Sigmoid colon (tissue), 7 donors: ENCODE data around the gene PNMA6E. TPM values are rescaled to one million over a fixed set of nuclear protein-coding genes. Genes with fewer than 3 reads are reported as not detected.

Experiments
- DNase-seq: peaks from one replicate; pipeline ENCODE4 v3.0.0-alpha.2; 2019
- H3K27ac ChIP-seq, 4 donors: fragments of 200-600 bp; sonication (generic); one replicate each; pipeline ENCODE4 v1.5.1; 2016 to 2019; ENCODE audit warnings: mild to moderate bottlenecking in 1 of 4
- H3K27me3 ChIP-seq, 3 donors: fragments of 200-600 bp; sonication (generic); one replicate each; pipeline ENCODE4 v1.5.1; 2019; ENCODE audit warnings: mild to moderate bottlenecking in 1 of 3
- H3K36me3 ChIP-seq, 4 donors: fragments of 200-600 bp; sonication (generic); one replicate each; pipeline ENCODE4 v1.5.1; 2016 to 2019
- H3K4me1 ChIP-seq, 4 donors: fragments of 200-600 bp; sonication (generic); one replicate each; pipeline ENCODE4 v1.5.1; 2017 to 2019
- H3K4me3 ChIP-seq, 4 donors: fragments of 200-600 bp; sonication (generic); one replicate each; pipeline ENCODE4 v1.5.1; 2017 to 2019; ENCODE audit warnings: mild to moderate bottlenecking in 2 of 4, moderate library complexity in 1 of 4
- H3K9me3 ChIP-seq, 4 donors: fragments of 200-600 bp in 3 of 4; sonication (generic) in 3 of 4; one replicate each; pipeline versions ENCODE4 v1.5.1 to v1.6.1; 2013 to 2019
- CTCF ChIP-seq, 4 experiments: fragments of 450-650 bp in 3 of 4; fragments of 200-600 bp in 1 of 4; IDR thresholded peaks; one replicate each; pipeline ENCODE4 v1.5.1; 2016 to 2019; ENCODE audit warnings: antibody characterized with exemption in 4 of 4, mild to moderate bottlenecking in 3 of 4, moderate library complexity in 2 of 4
- EP300 ChIP-seq, 4 donors: sonication (generic); formaldehyde crosslinking; IDR thresholded peaks; one replicate each; pipeline ENCODE4 v1.6.1; 2017; ENCODE audit warnings: antibody characterized with exemption in 4 of 4
- POLR2A ChIP-seq, 2 donors: fragments of 450-650 bp; IDR thresholded peaks; one replicate each; pipeline ENCODE4 v1.6.1; 2016; ENCODE audit warnings: antibody characterized with exemption in 2 of 2, mild to moderate bottlenecking in 2 of 2, moderate library complexity in 2 of 2
- POLR2AphosphoS5 ChIP-seq, 4 donors: sonication (generic); formaldehyde crosslinking; IDR thresholded peaks; one replicate each; pipeline ENCODE4 v1.6.1; 2017; ENCODE audit warnings: antibody characterized with exemption in 4 of 4
- WGBS, 2 donors: extraction: QIAGEN DNeasy Blood & Tissue Kit; methylation state at CpG; one replicate each; pipeline ENCODE4 v1.1.7; 2013; 5-methylcytosine and 5-hydroxymethylcytosine counted together
- intact Hi-C: fragments of 100-400 bp; cut with DNase I; formaldehyde crosslinking; loops from one replicate; pipeline ENCODE4 v1.15.1; 2023
- polyA plus RNA-seq, 3 donors: library from polyadenylated mRNA; stranded (reverse); fragments of 200-250 nt; gene quantifications; one replicate each; pipeline ENCODE4 v1.2.3, GENCODE V29; 2013
- total RNA-seq, 4 donors: library from RNA; depleted of rRNA; stranded (reverse); fragments of >200 nt; gene quantifications; one replicate each; pipeline ENCODE4 v1.1.0, GENCODE V29; 2016
- donor health status: healthy with polysubstance abuse.
- donor health status: Bipolar disorder and iron deficiency.
- donor health status: healthy.

The PNMA6E gene
- total and polyA plus RNA-seq, 7 donors = not detected

- Histone ChIP-seq H3K27me3 (no peaks in the 10 kb centered on the region), H3K9me3 (no peaks in the 10 kb centered on the region), H3K4me1 (peaks cover 0 to 14% (median 5%) of the 10 kb centered on the region in 4 donors), H3K27ac (no peak overlapping the region), H3K4me3 (no peak overlapping the region), H3K36me3 (no peaks in the 10 kb centered on the region)
- intact Hi-C loops = no loop called here
- no peak for DNase-seq
- TF ChIP-seq CTCF (IDR thresholded peaks at IDR 0.05) (no peak), POLR2A (IDR thresholded peaks at IDR 0.05) (no peak), EP300 (IDR thresholded peaks at IDR 0.05) (no peak), POLR2AphosphoS5 (IDR thresholded peaks at IDR 0.05) (no peak)
- 32 to 66% methylated on average over 15 of the region's 15 CpGs for WGBS, 2 donors
Measured at GRCh38 chrX:153410373-153410772, 9.2 kb upstream of the PNMA6E start.

- WGBS, 2 donors = 77 to 85% methylated on average over 30 of the region's 30 CpGs
- H3K27me3 ChIP-seq = no peaks in the 10 kb centered on the region
- DNase-seq = no peak
- H3K4me3 ChIP-seq = no peak overlapping the region
- H3K4me1 ChIP-seq = peaks cover 0 to 14% (median 5%) of the 10 kb centered on the region in 4 donors
- intact Hi-C loops = no loop called here
- TF ChIP-seq POLR2AphosphoS5 (IDR thresholded peaks at IDR 0.05) = no peak
- no peak for TF ChIP-seq POLR2A (IDR thresholded peaks at IDR 0.05)
- TF ChIP-seq EP300 (IDR thresholded peaks at IDR 0.05) = no peak
- no peak for TF ChIP-seq CTCF (IDR thresholded peaks at IDR 0.05)
- H3K36me3 ChIP-seq = no peaks in the 10 kb centered on the region
- H3K9me3 ChIP-seq = no peaks in the 10 kb centered on the region
- no peak overlapping the region for H3K27ac ChIP-seq
Measured at GRCh38 chrX:153409414-153410101, 8.4 kb upstream of the PNMA6E start.

GRCh38 chrX:153408871-153409351 lies 7.8 kb upstream of the PNMA6E start:
- Histone ChIP-seq H3K4me1 (peaks cover 0 to 14% (median 5%) of the 10 kb centered on the region in 4 donors), H3K4me3 (no peak overlapping the region), H3K27ac (no peak overlapping the region), H3K36me3 (no peaks in the 10 kb centered on the region), H3K27me3 (no peaks in the 10 kb centered on the region), H3K9me3 (no peaks in the 10 kb centered on the region)
- 86 to 92% methylated on average over 12 of the region's 12 CpGs for WGBS, 2 donors
- intact Hi-C loops = no loop called here
- DNase-seq = peak; percentile 51
- TF ChIP-seq EP300 (IDR thresholded peaks at IDR 0.05) = no peak
- no peak for TF ChIP-seq CTCF (IDR thresholded peaks at IDR 0.05)
- TF ChIP-seq POLR2AphosphoS5 (IDR thresholded peaks at IDR 0.05) = no peak
- no peak for TF ChIP-seq POLR2A (IDR thresholded peaks at IDR 0.05)

GRCh38 chrX:153408221-153408721 lies 7.1 kb upstream of the PNMA6E start:
- H3K9me3 ChIP-seq = no peaks in the 10 kb centered on the region
- no peaks in the 10 kb centered on the region for H3K27me3 ChIP-seq
- no peak overlapping the region for H3K4me3 ChIP-seq
- TF ChIP-seq POLR2A (IDR thresholded peaks at IDR 0.05) (no peak), POLR2AphosphoS5 (IDR thresholded peaks at IDR 0.05) (no peak), CTCF (IDR thresholded peaks at IDR 0.05) (no peak), EP300 (IDR thresholded peaks at IDR 0.05) (no peak)
- no peak for DNase-seq
- no peaks in the 10 kb centered on the region for H3K36me3 ChIP-seq
- 86 to 89% methylated on average over 10 of the region's 10 CpGs for whole genome bisulfite sequencing, 2 donors
- H3K4me1 ChIP-seq = peaks cover 0 to 14% (median 5%) of the 10 kb centered on the region in 4 donors
- no peak overlapping the region for H3K27ac ChIP-seq
- intact Hi-C loops = no loop called here
